ENCODE measurements around the gene SHROOM3. TPM values are rescaled to one million over a fixed set of nuclear protein-coding genes. Genes with fewer than 3 reads are reported as not detected.

Gene SHROOM3
- total RNA-seq, result 0.87 and 1.0 TPM in 2 replicates

DNA sequence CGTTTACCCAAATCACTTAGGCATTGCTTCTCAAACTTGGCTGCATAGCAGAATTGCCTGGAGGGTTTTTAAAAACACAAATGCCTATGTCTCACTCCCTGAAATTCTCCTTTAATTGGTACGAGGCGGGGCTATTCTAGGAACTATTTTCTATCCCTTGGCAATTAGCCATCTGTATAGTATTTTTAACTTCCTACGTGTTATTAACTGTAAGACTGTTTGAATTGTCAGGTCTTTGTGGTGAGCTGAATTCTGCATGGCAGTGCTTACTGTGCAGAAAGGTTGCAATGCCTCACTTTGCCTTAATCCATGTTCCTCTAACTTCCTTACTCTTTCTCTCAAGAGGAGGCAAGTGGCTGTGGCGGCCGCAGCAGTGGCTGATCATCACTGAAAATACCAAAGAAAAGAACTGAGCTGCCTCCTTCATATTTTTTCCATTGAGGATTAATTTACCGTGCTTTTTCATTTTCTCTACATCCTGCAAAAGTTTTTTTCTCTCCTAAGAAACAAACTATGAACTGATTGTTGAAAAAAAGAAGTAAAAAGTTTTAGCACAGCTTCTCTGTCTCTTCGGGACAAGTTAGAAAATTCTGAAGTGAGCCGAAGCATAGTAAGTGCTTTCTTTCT lies at the start of gene SHROOM3:
SHROOM3 (plus strand) TSS at position 329 of the 627 bp plus-strand sequence. CDS start 824 bp downstream, outside the sequence.

GRCh38 chr4:76420762-76421581 lies 14.1 kb upstream of the SHROOM3 start, which contains the start of gene CCDC158:
Gene CCDC158, minus strand, starts transcription at chr4:76421141. Its CDS starts 17,934 bp downstream, at chr4:76403207.

Other genes starting within 250 kb of the SHROOM3 start
- 95.2 and 102 TPM in 2 replicates for gene SCARB2, start 221.4 kb upstream of the SHROOM3 start, total RNA-seq
- not detected in 2 replicates for gene FAM47E, start 183.5 kb upstream of the SHROOM3 start, total RNA-seq
- gene STBD1, start 128.5 kb upstream of the SHROOM3 start, total RNA-seq, result 1.7 and 3.5 TPM in 2 replicates
- not detected in 2 replicates for gene CCDC158, start 14.1 kb upstream of the SHROOM3 start, total RNA-seq